ENCODE results near the gene PPP6R3. TPM values are rescaled to one million over a fixed set of nuclear protein-coding genes. Genes with fewer than 3 reads are reported as not detected.

The PPP6R3 gene
- total RNA-seq, 1 experiment from 2014 or later, result 153 TPM

GRCh38 chr11:68425866-68426380 is 34.6 kb upstream of the PPP6R3 start:
- intact Hi-C loops (cut with micrococcal nuclease; ENCODE audit: unreplicated experiment), result no loop called here
- Histone ChIP-seq H3K36me3 (ENCODE audit: insufficient read depth, low read length, poor library complexity, severe bottlenecking) (peaks cover 59% of the 10 kb centered on the region), H3K27me3 (replicated peaks; ENCODE audit: insufficient read depth, low read depth, low read length, poor library complexity) (no peaks in the 10 kb centered on the region), H3K4me1 (ENCODE audit: insufficient read depth, low read length, poor library complexity, severe bottlenecking) (no peaks in the 10 kb centered on the region), H3K9me3 (ENCODE audit: low read depth, low read length, poor library complexity, severe bottlenecking) (peaks cover 11% of the 10 kb centered on the region), H3K27ac (ENCODE audit: low read depth, low read length, poor library complexity, severe bottlenecking) (no peak overlapping the region), H3K4me3 (ENCODE audit: low read depth, low read length, poor library complexity, severe bottlenecking) (no peak overlapping the region)
- ChIA-PET POLR2A (ENCODE audit: low non-redundant PET) (no interaction called here), CTCF (no interaction called here)
- BruUV-seq (replicated peaks), result no TSS peak
- no peak for DNase-seq (ENCODE audit: low spot score)
- TF ChIP-seq CTCF (conservative IDR thresholded peaks at IDR 0.05; ENCODE audit: low read depth, low read length), result no peak
- no peak for TF ChIP-seq EZH2 (IDR thresholded peaks at IDR 0.05; ENCODE audit: borderline replicate concordance, low read depth, low read length, poor library complexity, severe bottlenecking)

- POLR2A ChIA-PET (ENCODE audit: low non-redundant PET), result no interaction called here
- BruUV-seq (replicated peaks), result no TSS peak
- Histone ChIP-seq H3K4me1 (ENCODE audit: insufficient read depth, low read length, poor library complexity, severe bottlenecking) (no peaks in the 10 kb centered on the region), H3K27me3 (replicated peaks; ENCODE audit: insufficient read depth, low read depth, low read length, poor library complexity) (no peaks in the 10 kb centered on the region), H3K4me3 (ENCODE audit: low read depth, low read length, poor library complexity, severe bottlenecking) (no peak overlapping the region), H3K27ac (ENCODE audit: low read depth, low read length, poor library complexity, severe bottlenecking) (no peak overlapping the region), H3K9me3 (ENCODE audit: low read depth, low read length, poor library complexity, severe bottlenecking) (peaks cover 11% of the 10 kb centered on the region), H3K36me3 (ENCODE audit: insufficient read depth, low read length, poor library complexity, severe bottlenecking) (peaks cover 58% of the 10 kb centered on the region)
- intact Hi-C loops (cut with micrococcal nuclease; ENCODE audit: unreplicated experiment), result no loop called here
- no peak for TF ChIP-seq EZH2 (IDR thresholded peaks at IDR 0.05; ENCODE audit: borderline replicate concordance, low read depth, low read length, poor library complexity, severe bottlenecking)
- no peak for TF ChIP-seq CTCF (conservative IDR thresholded peaks at IDR 0.05; ENCODE audit: low read depth, low read length)
- no peak for DNase-seq (ENCODE audit: low spot score)
- CTCF ChIA-PET, result no interaction called here
These were observed 30.9 kb upstream of the PPP6R3 start for GRCh38 chr11:68429661-68430060.

GRCh38 chr11:68430384-68430783 is 30.2 kb upstream of the PPP6R3 start:
- ChIA-PET POLR2A (ENCODE audit: low non-redundant PET) (no interaction called here), CTCF (no interaction called here)
- no peak overlapping the region for H3K4me3 ChIP-seq (ENCODE audit: low read depth, low read length, poor library complexity, severe bottlenecking)

More at GRCh38 chr11:68430384-68430783, 30.2 kb upstream of the PPP6R3 start:
- H3K36me3 ChIP-seq (ENCODE audit: insufficient read depth, low read length, poor library complexity, severe bottlenecking), result peaks cover 51% of the 10 kb centered on the region
- no peaks in the 10 kb centered on the region for H3K27me3 ChIP-seq (replicated peaks; ENCODE audit: insufficient read depth, low read depth, low read length, poor library complexity)
- H3K9me3 ChIP-seq (ENCODE audit: low read depth, low read length, poor library complexity, severe bottlenecking), result peaks cover 11% of the 10 kb centered on the region
- no peak for DNase-seq (ENCODE audit: low spot score)
- intact Hi-C loops (cut with micrococcal nuclease; ENCODE audit: unreplicated experiment), result no loop called here
- no peak overlapping the region for H3K27ac ChIP-seq (ENCODE audit: low read depth, low read length, poor library complexity, severe bottlenecking)
- no peak for TF ChIP-seq EZH2 (IDR thresholded peaks at IDR 0.05; ENCODE audit: borderline replicate concordance, low read depth, low read length, poor library complexity, severe bottlenecking)
- no peak for TF ChIP-seq CTCF (conservative IDR thresholded peaks at IDR 0.05; ENCODE audit: low read depth, low read length)
- BruUV-seq (replicated peaks), result no TSS peak
- no peaks in the 10 kb centered on the region for H3K4me1 ChIP-seq (ENCODE audit: insufficient read depth, low read length, poor library complexity, severe bottlenecking)
